Stimulated activated CD8-positive, alpha-beta memory T cell treated with anti-CD3 and anti-CD28 coated beads, Interleukin-12 subunit alpha, Interleukin-12 subunit beta, amount 100 ng/mL, for 1 hour (primary cell): ENCODE measurements around the gene SELENOT.
A peak's percentile ranks its signal among the peaks of the same experiment; 100 is the strongest.
"Not testable (repeated sequence)": the region's sequence is repeated elsewhere in the genome, so short reads cannot be mapped to it uniquely, and the experiment has no call there.

ENCODE experiments used
- DNase-seq: peaks from one replicate; pipeline ENCODE4 v3.0.0-alpha.2; 2020; ENCODE audit warnings: low read depth

SELENOT gene, protein sequence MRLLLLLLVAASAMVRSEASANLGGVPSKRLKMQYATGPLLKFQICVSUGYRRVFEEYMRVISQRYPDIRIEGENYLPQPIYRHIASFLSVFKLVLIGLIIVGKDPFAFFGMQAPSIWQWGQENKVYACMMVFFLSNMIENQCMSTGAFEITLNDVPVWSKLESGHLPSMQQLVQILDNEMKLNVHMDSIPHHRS

DNA sequence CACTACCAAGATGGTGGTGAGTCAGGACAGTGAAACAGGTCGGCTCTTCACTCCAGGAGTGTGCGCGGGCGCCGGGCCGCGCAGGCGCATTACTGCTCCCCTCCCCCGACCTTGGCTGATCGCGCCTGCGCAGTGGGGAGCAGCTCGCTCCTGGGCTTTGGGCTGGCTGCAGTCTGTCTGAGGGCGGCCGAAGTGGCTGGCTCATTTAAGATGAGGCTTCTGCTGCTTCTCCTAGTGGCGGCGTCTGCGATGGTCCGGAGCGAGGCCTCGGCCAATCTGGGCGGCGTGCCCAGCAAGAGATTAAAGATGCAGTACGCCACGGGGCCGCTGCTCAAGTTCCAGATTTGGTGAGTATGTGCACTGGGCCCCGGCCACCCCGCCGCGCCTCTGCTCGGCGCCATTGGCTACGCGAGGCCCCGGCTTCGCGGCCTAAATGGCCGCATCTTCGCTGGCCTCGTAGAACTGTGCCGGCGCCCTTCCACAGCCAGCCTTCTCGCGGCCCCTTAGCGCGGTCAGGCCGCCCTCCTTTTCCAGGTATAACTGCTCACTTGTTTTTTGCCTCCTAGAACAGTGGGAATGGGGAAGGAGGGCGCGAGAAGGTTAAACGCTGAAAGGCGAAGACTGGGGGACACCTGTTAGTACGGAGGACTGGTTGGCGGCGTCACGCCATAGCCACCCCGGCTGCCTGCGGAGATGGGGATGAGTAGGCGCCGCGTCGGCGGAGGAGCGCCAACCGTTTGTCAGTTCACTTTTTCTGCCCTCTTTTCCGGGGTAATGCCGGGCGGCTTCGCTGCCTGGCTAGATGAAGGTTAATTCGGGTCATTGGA lies at the start of gene SELENOT:
Gene SELENOT, plus strand, starts transcription at position 169 of the 827 bp plus-strand sequence. Its CDS starts 42 bp downstream, at position 211.
- peak; percentile 90 for DNase-seq

DNA sequence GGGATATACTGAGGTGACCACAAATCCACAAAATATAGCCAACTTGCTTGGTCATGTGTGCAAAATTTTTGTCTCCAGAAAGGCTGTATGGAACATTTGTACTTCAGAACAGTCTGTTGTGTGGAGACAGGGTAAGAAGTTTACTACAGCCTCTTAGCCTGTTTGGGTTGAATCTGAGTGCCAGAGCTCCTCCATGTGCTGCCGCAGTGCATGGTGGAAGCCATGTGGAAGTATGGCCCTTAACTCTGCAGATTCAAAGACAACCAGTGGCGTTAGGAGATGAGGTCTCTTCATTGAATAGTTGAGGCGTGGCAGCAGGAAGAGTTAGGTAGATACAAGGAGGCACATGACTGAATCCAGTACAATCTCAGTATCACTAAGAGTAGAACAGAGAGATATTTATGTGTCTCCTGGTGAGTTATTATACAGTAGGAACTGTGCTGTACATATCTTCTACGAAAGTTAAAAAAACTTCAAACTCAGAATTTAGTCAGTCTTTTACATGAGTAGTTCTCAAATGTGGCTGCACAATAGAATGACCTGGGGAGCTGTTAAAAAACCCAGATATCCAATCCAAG lies 47.2 kb upstream of the SELENOT start:
- DNase-seq = no peak

DNA sequence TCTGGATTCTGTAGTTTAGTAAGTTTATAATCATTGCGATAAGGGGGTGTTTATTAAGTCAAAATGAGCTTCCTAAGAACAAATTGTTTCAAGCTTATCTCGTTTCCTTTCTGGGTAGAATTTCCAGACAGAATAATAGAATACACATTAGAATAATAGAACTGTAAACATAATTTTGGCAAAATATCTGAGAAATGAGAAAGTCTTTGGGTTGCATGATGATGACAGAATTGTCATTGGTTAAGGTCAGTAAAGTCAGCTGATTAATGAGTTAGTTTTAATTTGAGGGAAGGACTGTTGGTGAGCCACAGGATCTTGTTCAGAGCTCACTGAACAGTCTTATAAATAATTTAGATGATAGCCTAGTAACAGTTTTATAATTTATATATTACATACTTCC lies 46.3 kb upstream of the SELENOT start:
- no peak for DNase-seq

DNA sequence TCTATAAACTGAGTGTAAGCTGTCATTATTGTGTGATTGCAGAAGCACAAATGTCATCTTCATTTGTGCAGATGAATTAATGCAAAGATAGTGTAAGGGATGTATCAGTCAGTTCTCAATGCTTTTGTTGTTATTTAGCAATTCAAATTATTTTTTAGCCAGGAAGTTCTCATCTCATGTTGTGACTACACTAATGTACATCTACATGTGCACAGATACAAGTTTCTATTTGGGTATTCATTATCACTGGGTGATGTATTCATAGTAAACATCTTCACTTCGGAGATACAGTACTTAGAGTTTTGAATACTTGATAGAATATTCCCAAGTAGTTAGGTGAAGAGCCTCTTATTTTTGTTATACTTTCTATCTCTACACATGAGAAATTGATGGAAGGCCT lies 45.4 kb upstream of the SELENOT start:
- no peak for DNase-seq

DNA sequence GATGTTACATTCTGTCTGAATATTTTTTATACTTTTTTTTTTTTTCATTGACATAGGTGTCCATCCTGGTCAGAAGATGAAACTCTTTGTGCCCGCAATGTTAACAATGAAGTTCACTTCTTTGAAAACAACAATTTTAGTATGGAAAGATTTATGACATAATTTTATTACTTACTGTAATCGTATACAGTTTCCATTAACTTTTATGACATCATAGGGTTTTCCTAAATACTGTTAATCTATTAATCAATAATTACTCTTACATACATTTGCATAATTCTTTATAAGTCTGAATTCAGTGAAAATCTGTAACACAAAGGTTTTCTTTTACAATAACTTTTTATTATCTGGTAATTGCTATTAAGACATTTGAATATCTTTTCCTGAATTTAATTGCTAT lies 38.9 kb upstream of the SELENOT start:
- no peak for DNase-seq

DNA sequence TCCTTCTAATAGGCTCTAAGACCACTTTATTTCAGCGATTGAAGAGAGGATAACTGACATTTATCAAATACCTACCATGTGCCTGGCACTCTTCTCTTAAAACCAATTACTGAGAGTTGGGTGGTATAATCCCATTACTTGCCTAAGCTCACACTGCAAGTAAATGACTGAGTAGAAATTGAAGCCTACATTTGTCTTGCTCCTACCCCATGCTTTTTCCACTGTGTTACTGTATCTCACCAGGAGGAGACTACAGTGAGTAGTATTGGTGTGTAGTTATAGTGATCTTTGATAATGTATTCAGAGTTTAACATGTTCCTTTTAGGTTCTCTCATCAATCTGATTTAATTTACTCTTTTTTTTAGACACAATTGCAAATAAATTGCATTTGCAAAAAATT lies 35.8 kb upstream of the SELENOT start:
- DNase-seq = no peak

DNA sequence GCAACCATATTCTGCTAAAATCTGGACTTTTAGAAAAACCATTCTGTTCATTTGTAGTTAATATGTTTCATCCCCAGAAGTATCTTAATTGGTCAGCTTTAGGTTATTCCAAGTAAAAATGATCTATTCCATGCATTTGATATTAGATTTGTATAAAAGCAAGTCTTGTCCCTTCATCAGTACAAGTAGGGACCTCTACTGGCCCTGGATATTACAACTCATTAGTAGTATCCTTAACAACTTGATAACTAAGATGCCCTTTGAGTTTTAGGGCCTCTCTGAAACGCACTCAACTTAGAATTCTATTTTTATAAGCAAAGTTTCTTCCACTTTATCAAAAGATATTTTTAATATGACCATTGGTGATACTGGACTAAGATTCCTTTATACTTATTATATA lies 25.3 kb upstream of the SELENOT start:
- DNase-seq = no peak

DNA sequence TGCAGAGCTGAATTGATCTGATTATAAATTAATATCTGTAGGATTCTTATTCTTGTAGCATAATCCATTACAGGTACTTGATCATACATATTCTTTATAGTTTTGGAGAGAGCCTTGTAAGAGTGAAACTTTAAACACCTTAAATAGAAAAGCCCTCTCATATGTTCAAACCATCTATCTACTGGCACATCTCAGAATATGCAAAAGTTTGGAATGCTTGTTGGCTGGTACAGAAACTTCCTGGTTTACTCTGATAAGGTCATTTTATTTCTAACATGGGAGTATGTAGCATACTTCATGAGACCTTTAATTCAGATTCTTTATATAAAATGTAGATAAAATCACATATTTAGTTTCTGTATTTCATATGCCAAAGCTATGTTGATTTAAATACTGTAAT lies 21.9 kb upstream of the SELENOT start:
- no peak for DNase-seq

DNA sequence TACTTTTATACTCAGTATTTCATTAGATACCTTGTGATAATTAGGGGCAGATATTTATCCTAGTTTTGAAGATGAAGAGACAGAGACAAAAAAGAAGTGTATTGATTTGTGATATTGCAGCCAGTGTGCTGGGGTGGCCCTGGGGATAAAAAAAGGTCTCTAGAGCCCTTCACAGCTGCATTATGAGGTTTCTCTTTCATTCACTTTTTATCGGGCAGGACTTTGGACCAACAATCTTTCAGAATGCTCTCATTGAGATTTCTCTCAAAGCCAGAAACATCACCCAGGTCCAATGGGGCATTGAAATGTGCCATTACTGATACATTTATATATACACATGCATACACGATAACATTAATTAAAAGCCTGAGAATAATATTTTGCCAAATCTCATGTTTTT lies 20.5 kb upstream of the SELENOT start:
- no peak for DNase-seq

DNA sequence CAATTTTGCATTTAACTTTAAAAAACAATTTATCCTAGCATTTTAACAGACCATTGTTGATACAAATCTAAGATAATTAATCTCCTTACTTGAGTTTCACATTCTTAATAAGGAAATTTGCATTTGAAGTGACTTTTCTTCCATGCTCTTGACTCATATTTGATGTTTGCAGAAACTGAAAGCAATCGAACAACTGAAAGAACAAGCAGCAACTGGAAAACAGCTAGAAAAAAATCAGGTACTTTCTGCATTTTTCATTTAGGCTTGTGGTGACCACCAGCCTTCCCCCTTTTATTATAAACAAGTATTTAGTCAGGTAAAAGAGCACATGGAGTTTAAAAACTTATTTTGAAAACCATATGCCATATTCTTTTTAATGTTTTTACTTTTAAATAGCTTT lies 20.1 kb upstream of the SELENOT start:
- no peak for DNase-seq

DNA sequence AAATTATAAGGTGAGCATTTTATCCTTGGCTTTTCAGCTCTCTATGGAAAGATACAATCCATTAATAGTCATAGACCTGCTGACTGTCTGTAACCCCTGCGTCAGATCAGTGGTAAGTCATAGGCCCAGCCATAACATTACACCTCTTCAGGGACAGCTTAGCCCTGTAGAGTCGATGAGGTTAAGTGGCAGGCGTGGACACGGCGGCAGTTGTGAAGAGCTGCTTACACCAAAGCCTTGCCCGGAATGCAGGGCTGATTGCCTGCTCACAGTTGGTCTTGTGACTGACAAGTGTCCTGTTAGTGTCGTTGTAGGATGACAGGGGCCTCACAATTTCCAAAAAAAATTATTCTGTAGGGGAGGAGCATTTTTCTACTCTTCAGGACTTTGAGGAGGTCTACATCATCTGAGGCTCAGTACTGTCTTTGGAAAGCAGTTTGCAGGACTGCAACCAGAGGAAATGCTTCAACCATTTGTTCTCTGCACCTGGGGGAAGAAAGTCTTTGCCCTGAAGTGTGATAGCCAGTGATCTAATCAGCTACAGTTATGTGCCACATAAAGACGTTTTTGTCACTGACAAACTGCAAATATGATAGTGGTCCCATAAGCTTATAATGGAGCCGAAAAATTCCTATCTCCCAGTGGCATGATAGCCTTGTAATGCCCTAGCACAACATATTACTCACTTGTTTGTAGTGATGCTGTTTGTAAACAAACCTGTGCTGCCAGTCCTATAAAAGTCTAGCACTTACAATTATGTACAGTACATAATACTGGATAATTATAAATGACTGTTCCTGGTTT lies 14.9 kb upstream of the SELENOT start:
- no peak for DNase-seq

DNA sequence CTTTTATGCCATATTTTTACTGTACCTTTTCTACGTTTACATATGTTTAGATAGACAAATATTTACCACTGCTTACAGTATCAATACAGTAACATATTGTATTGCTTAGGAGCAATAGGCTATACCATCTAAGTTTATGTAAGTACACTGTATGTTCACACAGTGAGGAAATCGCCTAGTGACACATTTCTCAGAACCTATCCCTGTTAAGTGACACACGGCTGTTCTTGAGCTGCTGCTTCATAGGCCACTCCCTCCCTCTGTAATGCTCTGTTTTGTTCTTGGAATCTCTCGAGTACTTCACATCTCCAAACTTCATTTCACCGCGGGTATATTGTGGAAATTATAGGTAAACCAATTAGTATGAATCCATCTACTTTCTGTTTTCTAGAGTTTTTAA lies 13.4 kb upstream of the SELENOT start:
- no peak for DNase-seq

DNA sequence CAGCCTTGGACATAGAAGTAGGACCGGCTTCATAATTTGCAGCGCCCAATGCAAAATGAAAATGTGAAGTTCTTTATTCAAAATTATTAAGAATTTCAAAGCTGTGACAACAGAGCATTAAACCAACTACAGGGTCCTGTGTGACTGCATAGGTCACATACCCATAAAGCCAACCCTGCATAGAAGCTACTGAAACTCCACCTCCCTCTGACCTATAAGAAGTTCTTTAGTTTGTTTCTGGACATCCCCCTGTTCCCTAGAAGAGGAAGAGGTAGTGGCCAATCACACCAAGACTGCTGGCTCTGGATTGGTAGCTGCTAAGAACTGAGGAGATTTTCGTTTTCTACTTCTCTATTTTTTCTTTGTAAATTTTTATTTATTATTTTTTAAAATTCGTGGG lies 9.0 kb upstream of the SELENOT start:
- DNase-seq = no peak

DNA sequence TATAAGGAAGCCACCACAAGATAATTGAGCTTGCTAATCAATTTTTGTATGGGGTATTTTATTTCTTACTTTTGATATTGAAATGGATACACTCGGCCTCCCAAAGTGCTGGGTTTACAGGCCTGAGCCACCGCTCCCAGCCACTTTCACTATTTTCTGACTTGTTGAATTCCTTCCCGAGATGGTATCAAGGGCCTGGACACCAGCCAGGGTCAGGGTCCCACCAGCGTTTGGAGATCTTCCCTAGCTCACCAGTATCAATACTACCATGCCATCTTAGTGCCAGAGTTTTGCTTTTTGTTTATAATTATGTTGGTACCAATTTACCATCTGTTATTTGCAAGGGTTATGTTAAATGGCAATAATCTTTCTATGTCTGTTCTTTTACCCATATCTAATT lies 5.5 kb upstream of the SELENOT start:
- no peak for DNase-seq

DNA sequence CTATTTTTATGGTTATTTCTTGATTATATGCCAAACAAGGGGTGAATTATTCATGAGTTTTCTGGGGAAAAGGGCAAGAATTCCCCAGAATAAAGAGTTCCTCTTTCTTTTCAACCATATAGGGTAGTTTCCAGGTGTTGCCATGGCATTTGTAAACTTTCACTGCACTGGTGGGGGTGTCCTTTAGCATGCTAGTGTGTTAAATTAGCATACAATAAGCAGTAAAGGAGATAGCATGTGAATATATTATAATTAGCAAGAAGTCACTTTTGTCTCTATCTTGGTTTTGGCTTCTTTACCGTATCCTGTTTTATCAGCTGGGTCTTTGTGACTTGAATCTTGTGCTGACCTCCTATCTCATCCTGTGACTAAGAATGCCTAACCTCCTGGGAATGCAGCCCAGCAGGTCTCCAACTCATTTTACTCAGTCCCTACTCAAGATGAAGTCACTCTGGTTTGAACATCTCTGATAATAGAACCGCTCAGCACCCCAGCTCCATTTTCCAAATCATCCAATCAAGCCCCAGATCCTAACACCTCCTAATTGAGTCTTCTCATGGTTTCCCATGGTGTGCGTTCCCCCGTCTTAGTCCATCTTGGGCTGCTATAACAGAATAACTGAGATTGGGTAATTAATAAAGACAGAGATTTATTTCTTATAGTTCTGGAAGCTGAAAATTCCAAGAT lies 3.4 kb upstream of the SELENOT start:
- no peak for DNase-seq

DNA sequence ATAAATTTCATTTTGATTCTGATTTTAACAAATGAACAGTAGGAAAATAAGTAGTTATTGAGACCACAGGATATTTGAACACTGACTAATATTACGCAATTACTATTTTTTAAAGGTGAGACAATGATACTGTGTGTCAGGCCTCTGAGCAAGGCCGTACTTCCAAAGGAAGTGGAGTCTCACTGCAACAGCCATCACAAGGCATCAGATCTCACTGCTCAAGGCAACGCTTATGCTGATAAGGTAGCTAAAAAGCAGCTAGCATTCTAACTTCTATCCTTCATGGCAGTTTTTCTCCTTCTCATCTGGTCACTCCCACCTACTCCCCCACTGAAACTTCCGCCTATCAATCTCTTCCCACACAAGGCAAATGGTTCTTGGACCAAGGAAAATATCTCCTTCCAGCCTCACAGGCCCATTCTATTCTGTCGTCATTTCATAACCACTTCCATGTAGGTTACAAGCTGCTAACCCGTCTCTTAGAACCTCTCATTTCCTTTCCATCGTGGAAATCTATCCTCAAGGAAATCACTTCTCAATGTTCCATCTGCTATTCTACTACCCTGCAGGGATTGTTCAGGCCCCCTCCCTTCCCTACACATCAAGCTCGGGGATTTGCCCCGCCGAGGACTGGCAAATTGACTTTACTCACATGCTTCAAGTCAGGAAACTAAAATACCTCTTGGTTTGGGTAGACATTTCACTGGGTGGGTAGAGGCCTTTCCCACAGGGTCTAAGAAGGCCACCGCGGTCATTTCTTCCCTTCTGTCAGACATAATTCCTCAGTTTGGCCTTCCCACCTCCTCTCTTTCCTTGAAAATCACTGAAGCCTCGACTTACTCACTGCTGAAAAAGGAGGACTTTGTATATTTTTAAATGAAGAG lies 2.2 kb upstream of the SELENOT start:
- not testable (repeated sequence) for DNase-seq

DNA sequence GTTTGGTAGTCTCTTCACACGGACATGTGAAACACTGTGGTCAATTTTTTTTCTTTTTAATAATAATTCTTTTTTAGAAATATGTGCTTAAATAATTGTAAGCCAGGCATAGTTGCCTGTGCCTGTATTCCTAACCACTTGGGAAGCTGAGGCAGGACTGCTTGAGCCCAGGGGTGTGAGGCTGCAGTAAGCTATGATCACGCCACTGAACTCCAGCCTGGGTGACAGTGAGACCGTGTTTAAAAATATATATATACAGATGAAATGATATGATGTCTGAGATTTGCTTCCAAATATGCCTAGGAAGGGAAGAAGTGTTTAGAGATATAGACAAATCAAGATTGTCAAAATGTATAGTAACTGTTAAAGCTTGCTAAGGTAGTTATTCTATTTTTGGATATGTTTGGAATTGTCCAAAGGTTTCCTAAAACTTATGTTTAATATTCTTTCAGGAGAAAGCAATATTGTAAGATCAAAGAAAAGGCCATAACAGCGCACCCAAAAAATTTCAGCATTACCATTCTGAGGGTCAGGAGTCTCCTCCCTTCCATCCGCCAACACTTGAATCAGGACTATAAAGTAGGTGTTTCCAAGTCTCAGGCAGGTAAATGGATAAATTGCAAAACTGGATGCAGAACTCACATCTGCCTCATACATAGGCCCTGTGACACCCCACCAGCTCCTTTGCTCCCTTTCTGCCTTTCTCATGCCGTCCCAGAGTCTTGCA lies 532 bp upstream of the SELENOT start:
- DNase-seq = no peak

DNA sequence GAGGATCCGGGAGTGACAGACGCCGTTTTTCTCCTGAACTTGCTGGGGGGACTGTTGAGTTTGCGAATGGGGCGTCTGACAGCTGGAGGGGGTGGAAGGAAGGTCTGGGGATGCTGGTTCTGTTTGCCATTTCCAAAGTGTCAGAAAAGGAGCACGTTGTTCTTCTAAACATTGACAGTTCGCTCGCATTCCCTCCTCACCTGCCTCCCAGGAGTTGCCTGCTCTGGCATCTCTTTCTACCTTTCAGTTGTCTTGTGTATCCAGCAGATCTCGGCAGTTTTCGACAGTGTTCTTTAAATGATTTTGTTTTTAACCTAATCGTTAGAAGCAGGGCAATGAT lies 829 bp downstream of the SELENOT start:
- DNase-seq = no peak

DNA sequence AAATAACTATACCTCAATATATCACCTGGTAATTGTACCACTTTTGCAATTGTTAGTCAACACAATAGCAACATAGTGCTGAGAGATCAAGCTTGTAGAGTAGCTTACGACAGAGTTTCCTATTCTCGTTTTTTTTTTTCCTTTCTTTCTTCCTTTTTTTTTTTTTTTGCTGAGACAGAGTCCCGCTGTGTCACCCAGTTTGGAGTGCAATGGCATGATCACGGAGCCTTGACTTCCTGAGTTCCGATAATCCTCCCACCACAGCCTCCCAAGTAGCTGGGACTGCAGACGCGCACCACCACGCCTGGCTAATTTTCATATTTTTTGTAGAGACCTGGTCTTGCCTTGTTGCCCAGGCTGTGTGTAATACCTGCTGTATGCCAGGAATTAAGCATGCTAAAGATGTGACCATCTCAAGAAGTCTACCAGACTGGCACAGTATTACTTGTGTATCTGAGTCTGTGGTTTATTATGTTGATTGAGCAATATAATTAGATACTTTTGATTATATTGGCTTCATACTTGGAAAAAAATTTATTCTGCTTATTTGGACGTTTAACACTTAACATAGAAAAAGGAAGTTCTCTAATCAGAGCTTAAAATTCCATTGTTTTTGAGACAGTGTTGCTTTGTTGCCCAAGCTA lies 3.0 kb downstream of the SELENOT start:
- DNase-seq = no peak
